HCT116 (cell line): ENCODE results near the gene MAP2K4. TPM values are rescaled to one million over a fixed set of nuclear protein-coding genes. Genes with fewer than 3 reads are reported as not detected.

ENCODE experiments used
- ATAC-seq: fragments of 200-7000 bp; cut with Tn5 transposase; 2 replicates; pipeline ENCODE4 v1.9.1; 2020; ENCODE audit warnings: mild to moderate bottlenecking, moderate library complexity
- BruUV-seq: library from RNA; stranded (reverse); fragments of 400-500 nt; replicated peaks from 2 replicates; lab custom pipeline; 2021; lab: Mats Ljungman, UMichigan
- CTCF ChIA-PET: fragments of 300-600 bp; sonication (Branson Sonifier 250); formaldehyde crosslinking; loops from one replicate; lab custom pipeline; 2021; ENCODE audit warnings: antibody characterized with exemption; lab: Charles Lee
- POLR2A ChIA-PET: fragments of 300-600, 350-600 bp; sonication (Branson Sonifier 250); formaldehyde crosslinking; loops from one replicate; lab custom pipeline; 2021; ENCODE audit warnings: antibody characterized with exemption; lab: Charles Lee
- RAD21 ChIA-PET, 2 experiments: fragments of 300-600 bp; sonication (Branson Sonifier 250); formaldehyde crosslinking; loops; one replicate each; lab custom pipeline; 2023; ENCODE audit warnings: low total read pairs in 2 of 2; ENCODE audit not compliant: uncharacterized antibody in 2 of 2, unreplicated experiment in 2 of 2, low non-redundant PET in 1 of 2; lab: Charles Lee
- DNase-seq: peaks from one replicate; pipeline ENCODE4 v3.0.0-alpha.2; 2010; ENCODE audit warnings: low read depth, low spot score
- H2AFZ ChIP-seq: fragments of 200-600 bp; shearing (Covaris generic), sonication (generic); 2 replicates; pipeline ENCODE4 v1.6.1; 2017; ENCODE audit warnings: low read depth, mixed run types, mixed read lengths, antibody characterized with exemption, low read length; ENCODE audit not compliant: poor library complexity, severe bottlenecking
- H3K27ac ChIP-seq: 2 replicates; pipeline ENCODE4 v1.5.1; 2012; ENCODE audit warnings: low read depth, low read length
- H3K27me3 ChIP-seq: fragments of 200-600 bp; sonication (generic); 2 replicates; pipeline ENCODE4 v1.6.1; 2016; ENCODE audit warnings: mixed run types, low read length, mixed read lengths; ENCODE audit not compliant: insufficient read depth
- H3K36me3 ChIP-seq, 2 experiments: fragments of 200-500 bp in 1 of 2; fragments of 200-600 bp in 1 of 2; sonication (Bioruptor generic) in 1 of 2; sonication (generic) in 1 of 2; 2 replicates each; pipeline versions ENCODE4 v1.5.1 to v1.6.1; 2014 to 2016; ENCODE audit warnings: low read length in 2 of 2, inconsistent platforms in 1 of 2, mixed read lengths in 1 of 2, mixed run types in 1 of 2; ENCODE audit not compliant: insufficient read depth in 2 of 2, control insufficient read depth in 1 of 2
- H3K4me1 ChIP-seq, 2 experiments: fragments of 200-600 bp in 1 of 2; sonication (generic) in 1 of 2; 2 replicates each; pipeline versions ENCODE4 v1.5.1 to v1.6.1; 2012 to 2017; ENCODE audit warnings: low read length in 2 of 2, inconsistent platforms in 1 of 2, mild to moderate bottlenecking in 1 of 2, mixed read lengths in 1 of 2, mixed run types in 1 of 2, moderate library complexity in 1 of 2; ENCODE audit not compliant: insufficient read depth in 2 of 2, control insufficient read depth in 1 of 2
- H3K4me2 ChIP-seq: fragments of 200-600 bp; sonication (generic); 2 replicates; pipeline ENCODE4 v1.6.1; 2017; ENCODE audit warnings: mixed run types, low read length, mixed read lengths
- H3K4me3 ChIP-seq, 2 experiments: fragments of 200-600 bp in 1 of 2; sonication (generic) in 1 of 2; replicated peaks in 1 of 2; 2 replicates each; pipeline ENCODE4 v1.5.1; 2011 to 2016; ENCODE audit warnings: low read length in 2 of 2, control low read depth in 1 of 2, low read depth in 1 of 2, mild to moderate bottlenecking in 1 of 2, mixed read lengths in 1 of 2, mixed run types in 1 of 2
- H3K79me2 ChIP-seq: fragments of 200-600 bp; sonication (generic); 2 replicates; pipeline ENCODE4 v1.6.1; 2017; ENCODE audit warnings: mild to moderate bottlenecking, mixed run types, low read length, moderate library complexity, mixed read lengths; ENCODE audit not compliant: insufficient read depth
- H3K9ac ChIP-seq: fragments of 200-600 bp; sonication (generic); 2 replicates; pipeline ENCODE4 v1.6.1; 2016; ENCODE audit warnings: low read length, mixed read lengths
- H3K9me2 ChIP-seq: fragments of 200-600 bp; sonication (generic), shearing (Covaris generic); 2 replicates; pipeline ENCODE4 v1.6.1; 2017; ENCODE audit warnings: mixed run types, mild to moderate bottlenecking, moderate library complexity; ENCODE audit not compliant: insufficient read depth
- H3K9me3 ChIP-seq, 2 experiments: fragments of 200-500 bp in 1 of 2; fragments of 200-600 bp in 1 of 2; sonication (Bioruptor generic) in 1 of 2; sonication (generic) in 1 of 2; 2 replicates each; pipeline ENCODE4 v1.6.1; 2014 to 2017; ENCODE audit warnings: low read length in 2 of 2, mixed read lengths in 2 of 2, inconsistent platforms in 1 of 2, low read depth in 1 of 2, mild to moderate bottlenecking in 1 of 2, mixed run types in 1 of 2, moderate library complexity in 1 of 2; ENCODE audit not compliant: control insufficient read depth in 1 of 2, insufficient read depth in 1 of 2
- H4K20me1 ChIP-seq: fragments of 200-600 bp; sonication (generic), shearing (Covaris generic); 2 replicates; pipeline ENCODE4 v1.6.1; 2017; ENCODE audit warnings: mixed run types, mild to moderate bottlenecking, moderate library complexity; ENCODE audit not compliant: insufficient read depth
- ATF3 ChIP-seq: IDR thresholded peaks from 2 replicates; pipeline ENCODE4 v1.6.1; 2012
- FOSL1 ChIP-seq: IDR thresholded peaks from 2 replicates; pipeline ENCODE4 v1.6.1; 2012; ENCODE audit warnings: low read depth
- JUND ChIP-seq: IDR thresholded peaks from 2 replicates; pipeline ENCODE4 v1.6.1; 2012
- MAX ChIP-seq: IDR thresholded peaks from 2 replicates; pipeline ENCODE4 v1.6.1; 2012
- RAD21 ChIP-seq: IDR thresholded peaks from 2 replicates; pipeline ENCODE4 v1.6.1; 2012; ENCODE audit warnings: low read depth, mild to moderate bottlenecking
- REST ChIP-seq: IDR thresholded peaks from 2 replicates; pipeline ENCODE4 v1.6.1; 2012; ENCODE audit warnings: low read depth
- SP1 ChIP-seq: IDR thresholded peaks from 2 replicates; pipeline ENCODE4 v1.6.1; 2012; ENCODE audit warnings: low read depth
- ZBTB33 ChIP-seq: IDR thresholded peaks from 2 replicates; pipeline ENCODE4 v1.6.1; 2011; ENCODE audit warnings: mild to moderate bottlenecking, low read length, moderate library complexity; ENCODE audit not compliant: insufficient replicate concordance; ENCODE audit errors: extremely low read depth
- intact Hi-C: fragments of 100-400 bp; cut with micrococcal nuclease; formaldehyde crosslinking; loops from 2 replicates; pipeline ENCODE4 v1.10.0; 2022
- total RNA-seq: library from RNA; stranded (reverse); gene quantifications from one replicate; pipeline ENCODE4 v1.2.1, GENCODE V29; 2021; ENCODE audit not compliant: unreplicated experiment

MAP2K4 gene
- total RNA-seq, 1 experiment from 2014 or later: 42.3 TPM

GRCh38 chr17:11991461-11991860 is 29.2 kb upstream of the MAP2K4 start:
- Histone ChIP-seq H3K4me3 (no peak overlapping the region), H3K9ac (no peak overlapping the region), H4K20me1 (no peaks in the 10 kb centered on the region; the same call in 1 of the 2 replicates), H3K79me2 (peaks cover 3% of the 10 kb centered on the region; the same call in 1 of the 2 replicates), H3K4me2 (no peak overlapping the region), H3K9me2 (no peaks in the 10 kb centered on the region), H3K36me3 (peaks cover 3 to 7% of the 10 kb centered on the region in 2 experiments; a peak in 2 of 4 replicates), H3K4me1 (no peaks in the 10 kb centered on the region), H2AFZ (no peak overlapping the region), H3K27ac (no peak overlapping the region), H3K27me3 (no peaks in the 10 kb centered on the region), H3K9me3 (no peaks in the 10 kb centered on the region)
- RAD21 ChIA-PET: no interaction called here
- DNase-seq (no peak), ATAC-seq (no peak)
- POLR2A ChIA-PET: no interaction called here
- CTCF ChIA-PET: no interaction called here
- TF ChIP-seq JUND: no peak
- TF ChIP-seq ZBTB33: no peak
- no peak for TF ChIP-seq SP1
- intact Hi-C loops: no loop called here
- no TSS peak for BruUV-seq

- no peaks in the 10 kb centered on the region for H3K9me2 ChIP-seq
- H3K27me3 ChIP-seq: no peaks in the 10 kb centered on the region
- peak overlapping the region; percentile 22 for H2AFZ ChIP-seq
- no peak for ATAC-seq
- H3K4me3 ChIP-seq: peak overlapping the region; percentile 86 to 91
- H3K36me3 ChIP-seq: peaks cover 0 to 7% of the 10 kb centered on the region in 2 experiments; a peak in 1 of 4 replicates
- peak overlapping the region; percentile 85 for H3K27ac ChIP-seq
- no peaks in the 10 kb centered on the region for H4K20me1 ChIP-seq
- BruUV-seq: TSS peak; percentile 60
- ChIA-PET RAD21 (no interaction called here), CTCF (interaction anchor here (0.9 to 1.2 kb wide), 4 partner anchors 10 to 1121 kb away, joined by 3 to 4 read pairs (median 3); no protein-coding TSS in a partner anchor), POLR2A (interaction anchor here (0.8 to 2.3 kb wide), 15 partner anchors 10 to 97 kb away, joined by 3 to 19 read pairs (median 4); partner anchors contain the start of gene MAP2K4)
- H3K4me2 ChIP-seq: peak overlapping the region; percentile 95
- peak overlapping the region; percentile 85 for H3K9ac ChIP-seq
- H3K4me1 ChIP-seq: peaks cover 0 to 6% of the 10 kb centered on the region in 2 experiments; a peak in 2 of 4 replicates
- intact Hi-C loops: loop anchor here (2.0 kb wide), 1 partner anchor 24 kb away; the partner anchor contains the start of gene MAP2K4
- no peaks in the 10 kb centered on the region for H3K9me3 ChIP-seq
- peaks cover 3% of the 10 kb centered on the region; the same call in 1 of the 2 replicates for H3K79me2 ChIP-seq
- DNase-seq: peak; percentile 13
- TF ChIP-seq ATF3 (no peak), MAX (no peak), REST (no peak), FOSL1 (no peak), RAD21 (no peak), ZBTB33 (no peak)
These were observed 23.9 kb upstream of the MAP2K4 start for GRCh38 chr17:11996722-11997146.
